Loucy (cell line): ENCODE results near the gene CKS1B.

Experiments
- CTCF ChIP-seq: fragments of 200-600 bp; sonication (generic); conservative IDR thresholded peaks from 2 replicates; pipeline ENCODE4 v1.5.1; 2014; ENCODE audit warnings: mild to moderate bottlenecking, antibody characterized with exemption, low read length
- EZH2phosphoT487 ChIP-seq: fragments of 200-600 bp; IDR thresholded peaks from 2 replicates; pipeline ENCODE4 v1.6.1; 2018; ENCODE audit warnings: antibody characterized with exemption, mild to moderate bottlenecking, moderate library complexity, borderline replicate concordance

- TF ChIP-seq CTCF = no peak
- TF ChIP-seq EZH2phosphoT487 = no peak
Measured at GRCh38 chr1:154958036-154958435, 16.4 kb upstream of the CKS1B start.
